Thoracic aorta (tissue), 2 donors: Measurements from ENCODE around the gene SELL. TPM values are rescaled to one million over a fixed set of nuclear protein-coding genes. Genes with fewer than 3 reads are reported as not detected.

Source experiments
- ATAC-seq: fragments of 150-250 bp; one replicate; pipeline ENCODE4 v1.8.0; 2017; ENCODE audit warnings: low read depth; ENCODE audit not compliant: insufficient number of reproducible peaks, low FRiP score
- DNase-seq: peaks from one replicate; pipeline ENCODE4 v3.0.0-alpha.2; 2020; ENCODE audit warnings: low spot score
- H3K27ac ChIP-seq, 2 donors: fragments of 200-600 bp; sonication (generic); 1 replicate in 1 of 2; 2 replicates in 1 of 2; pipeline ENCODE4 v1.5.1; 2016; ENCODE audit warnings: mild to moderate bottlenecking in 2 of 2, moderate library complexity in 2 of 2
- H3K27me3 ChIP-seq: fragments of 200-600 bp; sonication (generic); replicated peaks from 2 replicates; pipeline ENCODE4 v1.6.0; 2016; ENCODE audit warnings: mild to moderate bottlenecking; ENCODE audit not compliant: insufficient read depth
- H3K36me3 ChIP-seq: fragments of 200-600 bp; sonication (generic); one replicate; pipeline ENCODE4 v1.5.1; 2016
- H3K4me1 ChIP-seq, 2 donors: fragments of 200-600 bp; sonication (generic); 1 replicate in 1 of 2; 2 replicates in 1 of 2; pipeline versions ENCODE4 v1.5.1 to v1.6.0; 2016; ENCODE audit warnings: low read depth in 2 of 2, mild to moderate bottlenecking in 1 of 2; ENCODE audit not compliant: control insufficient read depth in 1 of 2
- H3K4me3 ChIP-seq: fragments of 200-600 bp; sonication (generic); 2 replicates; pipeline ENCODE4 v1.5.1; 2016; ENCODE audit warnings: mild to moderate bottlenecking
- H3K9me3 ChIP-seq: fragments of 200-600 bp; sonication (generic); 2 replicates; pipeline ENCODE4 v1.5.1; 2016
- total RNA-seq, 2 donors: library from RNA; depleted of rRNA; stranded (reverse); fragments of >200 nt; gene quantifications; one replicate each; pipeline versions ENCODE4 v1.1.0 to v1.2.3, GENCODE V29; 2016
- TF ChIP-seq, protein P1 (sequence below): fragments of 200-600 bp; sonication (generic); IDR thresholded peaks from one replicate; pipeline ENCODE4 v1.5.1; 2019; ENCODE audit warnings: antibody characterized with exemption

The SELL gene
- total RNA-seq, 2 donors from 2014 or later, result 4.2 to 8.5 TPM

- ATAC-seq (no peak), DNase-seq (no peak)
Measured at GRCh38 chr1:169647512-169647911, 63.9 kb downstream of the SELL start.

DNA sequence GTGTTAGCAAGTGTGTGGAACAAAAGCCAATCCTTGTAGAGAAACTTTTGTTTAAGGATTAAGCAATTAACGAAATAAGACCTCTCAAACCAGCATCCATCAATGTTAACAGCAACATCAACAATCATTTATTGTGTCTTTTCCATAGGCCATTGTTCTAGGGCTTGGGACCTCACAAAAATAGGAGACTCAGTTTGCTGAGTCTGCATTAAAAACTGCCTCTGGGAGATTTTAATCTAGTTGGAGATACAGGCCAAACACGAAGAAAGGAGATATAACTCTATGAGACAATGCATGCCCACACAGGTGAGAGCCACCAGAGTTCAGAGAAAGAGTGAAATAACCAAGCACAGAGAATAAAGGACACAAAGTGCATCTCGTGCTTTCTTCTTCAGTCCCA lies 67.1 kb downstream of the SELL start:
- H3K36me3 ChIP-seq, result no peaks in the 10 kb centered on the region
- no peak for DNase-seq
- no peak overlapping the region for H3K27ac ChIP-seq
- TF ChIP-seq, protein P1, sequence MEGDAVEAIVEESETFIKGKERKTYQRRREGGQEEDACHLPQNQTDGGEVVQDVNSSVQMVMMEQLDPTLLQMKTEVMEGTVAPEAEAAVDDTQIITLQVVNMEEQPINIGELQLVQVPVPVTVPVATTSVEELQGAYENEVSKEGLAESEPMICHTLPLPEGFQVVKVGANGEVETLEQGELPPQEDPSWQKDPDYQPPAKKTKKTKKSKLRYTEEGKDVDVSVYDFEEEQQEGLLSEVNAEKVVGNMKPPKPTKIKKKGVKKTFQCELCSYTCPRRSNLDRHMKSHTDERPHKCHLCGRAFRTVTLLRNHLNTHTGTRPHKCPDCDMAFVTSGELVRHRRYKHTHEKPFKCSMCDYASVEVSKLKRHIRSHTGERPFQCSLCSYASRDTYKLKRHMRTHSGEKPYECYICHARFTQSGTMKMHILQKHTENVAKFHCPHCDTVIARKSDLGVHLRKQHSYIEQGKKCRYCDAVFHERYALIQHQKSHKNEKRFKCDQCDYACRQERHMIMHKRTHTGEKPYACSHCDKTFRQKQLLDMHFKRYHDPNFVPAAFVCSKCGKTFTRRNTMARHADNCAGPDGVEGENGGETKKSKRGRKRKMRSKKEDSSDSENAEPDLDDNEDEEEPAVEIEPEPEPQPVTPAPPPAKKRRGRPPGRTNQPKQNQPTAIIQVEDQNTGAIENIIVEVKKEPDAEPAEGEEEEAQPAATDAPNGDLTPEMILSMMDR, result no peak
- ATAC-seq, result no peak
- no peaks in the 10 kb centered on the region for H3K4me1 ChIP-seq
- H3K9me3 ChIP-seq, result no peaks in the 10 kb centered on the region
- H3K4me3 ChIP-seq, result no peak overlapping the region
- H3K27me3 ChIP-seq, result no peaks in the 10 kb centered on the region

More at GRCh38 chr1:169647512-169647911, 63.9 kb downstream of the SELL start:
- TF ChIP-seq, protein P1, result no peak
- Histone ChIP-seq H3K4me1 (no peaks in the 10 kb centered on the region), H3K9me3 (no peaks in the 10 kb centered on the region), H3K36me3 (no peaks in the 10 kb centered on the region), H3K27me3 (no peaks in the 10 kb centered on the region), H3K4me3 (no peak overlapping the region), H3K27ac (no peak overlapping the region)

Other genes starting within 250 kb of the SELL start
- 10 to 100 TPM; 17.7 to 39.7 TPM for gene SLC19A2, start 225.7 kb downstream of the SELL start, total RNA-seq
- under 1 TPM; 0.68 to 0.85 TPM for gene F5, start 125.1 kb downstream of the SELL start, total RNA-seq
- 10 to 100 TPM in 1 of 2 donors, 1 to 10 TPM in 1; 9.3 to 43.2 TPM for gene SELP, start 81.5 kb downstream of the SELL start, total RNA-seq
- gene SELE, start 22.5 kb upstream of the SELL start, total RNA-seq, result 10 to 100 TPM in 1 of 2 donors, 1 to 10 TPM in 1; 3.4 to 28.8 TPM
- gene METTL18, start 83.3 kb upstream of the SELL start, total RNA-seq, result 10 to 100 TPM in 1 of 2 donors, 1 to 10 TPM in 1; 6.8 to 13.0 TPM
- 10 to 100 TPM in 1 of 2 donors, 1 to 10 TPM in 1; 8.3 to 14.4 TPM for gene SCYL3, start 182.3 kb upstream of the SELL start, total RNA-seq